ENCODE measurements around the gene DNTT.
A peak's percentile ranks its signal among the peaks of the same experiment; 100 is the strongest.

The DNTT gene

GRCh38 chr10:96342402-96342801, 38.2 kb downstream of the DNTT start:
- DNase-seq (ENCODE audit: low read depth, low spot score) = no peak

DNA sequence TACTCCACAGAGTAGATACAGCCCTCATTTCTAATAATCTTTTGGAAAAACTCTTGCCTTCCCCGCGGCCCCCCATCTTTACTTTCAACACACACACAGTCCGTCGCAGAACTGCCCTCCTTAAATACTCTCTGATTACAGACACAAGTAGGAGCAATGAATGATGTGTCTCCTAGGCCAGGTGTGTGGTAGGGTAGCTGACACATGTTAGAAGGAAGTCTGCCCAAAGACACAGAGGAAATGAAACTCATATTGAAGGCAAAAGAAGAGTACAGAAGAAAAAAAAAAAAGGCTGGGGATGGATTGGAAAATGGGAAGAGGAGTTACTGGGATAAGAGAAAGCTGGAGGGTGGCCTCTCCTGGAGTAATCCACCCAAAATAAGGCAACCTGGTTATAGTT, 39.9 kb downstream of the DNTT start:
- DNase-seq (ENCODE audit: low read depth, low spot score) = no peak

DNA sequence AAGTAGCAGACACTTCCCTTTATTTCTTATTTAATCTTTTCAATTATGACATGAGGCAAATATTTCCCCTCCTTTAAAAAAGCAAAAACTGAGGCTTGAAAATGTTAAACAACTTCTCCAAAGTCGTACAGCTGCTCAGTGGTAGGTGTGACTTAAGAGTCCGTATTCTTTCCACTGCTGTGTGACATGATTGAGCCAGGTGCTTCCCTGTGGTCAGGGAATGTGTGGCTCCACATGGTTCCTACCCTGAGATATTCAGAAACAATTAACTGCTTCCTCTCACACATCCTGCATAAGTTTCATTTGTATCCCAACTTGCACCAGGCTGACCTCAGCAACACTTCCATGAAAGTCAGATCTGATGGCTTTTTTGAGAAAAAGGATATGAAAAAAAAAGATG, 41.0 kb downstream of the DNTT start:
- no peak for DNase-seq (ENCODE audit: low read depth, low spot score)

DNA sequence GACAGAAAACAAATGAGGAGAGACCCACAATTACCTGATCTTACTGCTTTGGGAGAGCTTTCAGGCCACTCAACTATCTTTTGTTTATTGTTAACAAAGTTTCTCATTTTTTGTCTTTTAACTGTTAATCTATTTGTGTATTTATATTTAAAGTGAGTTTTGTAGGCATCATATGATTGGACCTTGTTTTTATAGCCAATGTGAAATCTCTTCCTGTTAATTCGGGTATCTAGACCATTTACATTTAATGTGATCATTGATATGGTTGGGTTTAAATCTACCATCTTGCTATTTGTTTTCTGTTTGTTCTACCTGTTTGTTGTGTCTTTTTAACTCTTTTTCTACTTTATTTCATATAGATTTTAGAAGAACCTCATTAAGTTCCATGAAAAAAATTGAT, 42.1 kb downstream of the DNTT start:
- no peak for DNase-seq (ENCODE audit: low read depth, low spot score)

GRCh38 chr10:96352027-96352426, 47.8 kb downstream of the DNTT start:
- no peak for DNase-seq (ENCODE audit: low read depth, low spot score)

- no peak for DNase-seq (ENCODE audit: low read depth, low spot score)
Measured at GRCh38 chr10:96352582-96352981, 48.3 kb downstream of the DNTT start.

GRCh38 chr10:96357038-96357620, 52.9 kb downstream of the DNTT start:
- DNase-seq (ENCODE audit: low read depth, low spot score) = no peak

DNA sequence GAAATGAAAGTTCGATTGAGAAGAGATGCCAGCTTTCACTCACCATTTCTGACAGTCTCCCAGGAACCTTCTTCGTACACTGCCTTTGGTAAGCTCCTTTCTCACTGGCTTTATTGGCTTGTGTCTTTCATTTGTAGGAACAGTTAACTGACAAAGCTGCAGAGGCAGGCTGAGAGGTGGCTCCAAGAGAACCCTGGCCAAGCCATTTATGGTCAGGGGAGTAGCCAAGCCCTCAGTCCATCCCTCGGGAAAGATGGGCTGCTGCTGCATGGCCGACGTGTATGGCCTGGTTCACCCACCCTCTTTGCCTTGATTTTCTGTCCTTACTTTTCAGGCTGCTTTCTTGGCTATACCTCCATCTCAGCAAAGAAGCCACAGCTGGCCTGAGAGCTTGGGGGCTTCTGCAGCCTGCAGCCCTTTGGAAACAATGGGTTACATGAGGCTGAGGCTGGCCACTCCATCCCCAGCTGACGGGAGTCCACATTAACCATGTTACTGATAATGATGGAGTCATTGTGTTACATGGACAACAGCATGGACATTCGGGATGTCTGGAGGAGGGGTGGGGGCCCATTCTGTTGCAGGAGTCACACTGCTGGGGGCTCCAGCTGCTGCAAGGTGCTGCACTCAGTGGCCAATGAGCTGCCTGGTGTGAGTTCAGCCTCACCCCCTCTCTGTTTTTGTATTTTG, 54.8 kb downstream of the DNTT start, which contains the start of gene OPALIN:
TSS of gene OPALIN (minus strand) at position 152 of the 690 bp plus-strand sequence. CDS start at position 46, 106 bp downstream.
- DNase-seq (ENCODE audit: low read depth, low spot score) = no peak

DNA sequence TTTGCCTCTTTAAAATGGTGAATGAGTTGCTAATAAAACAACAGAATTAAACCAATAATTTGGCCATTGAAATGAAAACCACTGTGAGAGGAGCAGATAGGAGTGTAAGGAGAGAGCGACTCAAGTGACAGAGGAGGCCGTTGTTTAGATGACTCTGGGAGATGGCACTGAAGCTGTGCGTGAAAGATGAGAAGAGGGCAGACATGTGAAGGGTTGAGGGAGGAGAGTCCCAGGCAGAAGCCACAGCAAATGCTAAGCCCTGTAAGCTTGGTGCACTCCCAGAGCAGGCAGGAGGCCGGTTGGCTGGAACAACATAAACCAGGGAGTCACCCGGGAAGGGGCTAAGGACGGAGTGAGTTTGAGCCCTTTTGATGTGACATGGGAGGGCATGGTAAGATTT, 55.4 kb downstream of the DNTT start:
- no peak for DNase-seq (ENCODE audit: low read depth, low spot score)

GRCh38 chr10:96360331-96360730, 56.1 kb downstream of the DNTT start:
- no peak for DNase-seq (ENCODE audit: low read depth, low spot score)

DNA sequence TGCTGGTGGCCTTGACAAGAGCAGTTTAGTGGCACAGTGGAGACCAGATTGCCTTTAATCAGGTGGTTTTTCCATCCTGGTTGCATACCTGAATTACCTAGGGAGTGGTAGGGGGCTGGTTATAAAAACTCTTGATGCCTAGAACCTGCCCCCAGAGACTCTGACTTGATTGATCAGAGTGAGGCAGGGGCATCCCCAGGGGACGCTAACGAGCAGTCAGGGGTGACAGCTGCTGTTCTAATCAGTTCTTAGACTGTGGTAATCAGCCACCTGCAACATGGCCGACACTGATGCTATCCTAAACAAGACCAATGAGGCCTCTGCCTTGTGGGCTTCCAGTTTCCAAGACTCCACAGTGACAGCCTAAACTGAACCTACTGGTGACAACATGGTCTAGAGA, 56.5 kb downstream of the DNTT start:
- no peak for DNase-seq (ENCODE audit: low read depth, low spot score)

DNA sequence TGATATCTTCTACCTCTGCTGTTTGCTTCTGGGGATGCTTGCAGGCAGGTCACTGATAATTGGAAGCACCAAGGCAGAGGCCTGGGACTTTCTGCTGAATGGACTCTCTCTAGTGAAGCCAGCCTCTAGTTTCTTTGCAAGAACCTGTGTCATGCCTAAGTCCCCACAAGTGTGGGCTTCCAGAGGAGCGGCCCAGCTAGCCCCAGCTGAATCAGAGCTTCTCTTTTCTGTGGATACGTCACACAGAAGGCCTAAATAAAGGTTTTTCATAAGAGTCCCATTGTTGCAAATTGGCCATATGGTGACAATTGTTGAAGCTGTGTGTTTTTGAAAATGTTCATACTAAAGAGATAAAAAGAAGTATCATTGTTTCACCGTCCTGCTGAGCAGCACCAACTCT, 61.3 kb downstream of the DNTT start:
- no peak for DNase-seq (ENCODE audit: low read depth, low spot score)

DNA sequence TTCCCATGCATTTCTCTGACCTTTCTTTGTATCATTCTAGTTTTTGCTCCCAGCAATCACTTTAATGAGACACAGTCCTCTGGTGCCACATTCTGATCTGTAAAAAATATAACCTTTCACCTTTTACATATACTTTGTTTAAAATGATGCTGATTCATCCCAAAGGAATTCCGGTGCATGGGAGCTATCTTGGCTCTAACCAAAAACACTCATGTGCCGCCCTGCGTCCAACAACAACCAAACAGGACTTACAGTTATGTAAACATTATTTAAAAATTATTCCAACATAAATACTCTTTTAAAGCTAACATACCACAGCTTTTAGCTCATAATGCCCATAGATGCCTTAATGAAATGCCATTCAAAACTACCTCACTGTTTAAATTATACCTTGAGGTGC, 62.3 kb downstream of the DNTT start:
- DNase-seq (ENCODE audit: low read depth, low spot score) = no peak

DNA sequence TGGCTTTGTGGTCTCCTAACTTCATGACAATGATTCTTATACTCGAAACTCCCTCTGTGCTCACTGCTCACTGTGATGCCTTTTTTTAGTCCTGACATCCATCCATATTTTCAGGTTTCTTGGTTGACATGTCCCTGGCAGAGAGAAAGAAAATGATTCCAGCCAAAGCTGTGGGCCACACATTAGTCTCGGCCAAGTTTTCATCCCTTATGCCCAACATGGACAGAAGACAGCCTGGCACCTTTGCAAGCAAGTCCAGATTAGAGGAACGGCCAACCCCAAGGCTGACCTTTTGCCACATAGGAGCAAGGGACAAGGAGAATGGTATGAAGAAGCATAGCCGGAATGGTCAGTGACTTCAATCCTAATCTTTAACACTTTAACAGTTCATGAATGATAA, 63.2 kb downstream of the DNTT start:
- DNase-seq (ENCODE audit: low read depth, low spot score) = no peak

- no peak for DNase-seq (ENCODE audit: low read depth, low spot score)
Measured at GRCh38 chr10:96368971-96369370, 64.7 kb downstream of the DNTT start.

GRCh38 chr10:96369890-96370583, 65.8 kb downstream of the DNTT start:
- no peak for DNase-seq (ENCODE audit: low read depth, low spot score)

GRCh38 chr10:96370584-96371157, 66.4 kb downstream of the DNTT start:
- DNase-seq (ENCODE audit: low read depth, low spot score) = peak; percentile 15

- DNase-seq (ENCODE audit: low read depth, low spot score) = no peak
Measured at GRCh38 chr10:96371356-96371755, 67.1 kb downstream of the DNTT start.

GRCh38 chr10:96374004-96374403, 69.8 kb downstream of the DNTT start:
- DNase-seq (ENCODE audit: low read depth, low spot score) = no peak

- no peak for DNase-seq (ENCODE audit: low read depth, low spot score)
Measured at GRCh38 chr10:96374639-96374984, 70.4 kb downstream of the DNTT start.

GRCh38 chr10:96374985-96375830, 71.0 kb downstream of the DNTT start:
- peak; percentile 76 for DNase-seq (ENCODE audit: low read depth, low spot score)

DNA sequence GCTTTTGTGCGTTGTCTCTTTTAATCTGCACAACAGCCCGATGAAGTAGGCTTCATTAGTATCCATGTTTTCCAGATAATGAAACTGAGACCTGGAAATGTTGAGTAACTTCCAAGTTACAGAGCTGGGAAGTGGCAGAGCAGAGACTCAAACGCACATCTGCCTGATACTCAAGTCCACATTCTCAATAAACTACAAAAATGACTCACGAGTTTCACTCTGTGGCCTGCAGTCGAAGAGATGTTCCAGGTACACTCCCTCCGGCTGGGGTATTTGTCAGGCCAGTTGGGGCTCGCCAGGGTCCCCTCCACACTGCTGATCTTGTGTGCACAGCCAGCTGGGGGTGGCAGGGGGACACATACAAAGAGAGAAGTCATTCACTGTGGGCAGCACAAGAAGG, 72.2 kb downstream of the DNTT start:
- no peak for DNase-seq (ENCODE audit: low read depth, low spot score)
